GM21825 (cell line): Measurements from ENCODE around the gene ARL4C.

Experiments used
- ATAC-seq: cut with Tn5 transposase; IDR thresholded peaks from one replicate; pipeline ENCODE4 v1.9.1; 2021; ENCODE audit warnings: mild to moderate bottlenecking, moderate library complexity; ENCODE audit not compliant: unreplicated experiment

Gene ARL4C

GRCh38 chr2:234448506-234449184 lies 48.2 kb downstream of the ARL4C start:
- ATAC-seq, result no peak

GRCh38 chr2:234447963-234448362 lies 48.9 kb downstream of the ARL4C start:
- no peak for ATAC-seq

- ATAC-seq, result no peak
Measured at GRCh38 chr2:234447189-234447588, 49.7 kb downstream of the ARL4C start.

GRCh38 chr2:234446404-234447076 lies 50.3 kb downstream of the ARL4C start:
- peak; percentile 97 for ATAC-seq

- ATAC-seq, result no peak
Measured at GRCh38 chr2:234444893-234445292, 52.0 kb downstream of the ARL4C start.

- ATAC-seq, result no peak
Measured at GRCh38 chr2:234444242-234444730, 52.6 kb downstream of the ARL4C start.
